HEK293 (cell line): Measurements from ENCODE around the gene CFAP65.

Experiments
- BCL11B ChIP-seq: fragments of 450-650 bp; formaldehyde crosslinking; IDR thresholded peaks from 2 replicates; pipeline ENCODE4 v1.5.1; 2016; ENCODE audit warnings: low read depth, missing biosample characterization, missing genetic modification characterization
- CTCF ChIP-seq: fragments of 450-650 bp; formaldehyde crosslinking; IDR thresholded peaks from 2 replicates; pipeline ENCODE4 v1.5.1; 2016; ENCODE audit warnings: missing biosample characterization, missing genetic modification characterization
- ELK4 ChIP-seq: IDR thresholded peaks from 2 replicates; pipeline ENCODE4 v1.6.1; 2011; ENCODE audit warnings: mild to moderate bottlenecking, low read depth, low read length, borderline replicate concordance
- GLIS1 ChIP-seq: fragments of 450-650 bp; formaldehyde crosslinking; IDR thresholded peaks from 2 replicates; pipeline ENCODE4 v1.5.1; 2016; ENCODE audit warnings: missing biosample characterization, missing genetic modification characterization
- HOXD13 ChIP-seq: sonication (generic); formaldehyde crosslinking; IDR thresholded peaks from 2 replicates; pipeline ENCODE4 v1.8.0; 2022; ENCODE audit warnings: missing genetic modification reagents, borderline replicate concordance
- KLF7 ChIP-seq: fragments of 450-650 bp; formaldehyde crosslinking; IDR thresholded peaks from 2 replicates; pipeline ENCODE4 v1.5.1; 2016; ENCODE audit warnings: missing biosample characterization, missing genetic modification characterization, borderline replicate concordance
- MYNN ChIP-seq: fragments of 450-650 bp; formaldehyde crosslinking; IDR thresholded peaks from 2 replicates; pipeline ENCODE4 v1.5.1; 2016; ENCODE audit warnings: missing biosample characterization, missing genetic modification characterization, borderline replicate concordance
- MZF1 ChIP-seq: fragments of 450-650 bp; formaldehyde crosslinking; IDR thresholded peaks from 2 replicates; pipeline ENCODE4 v1.5.1; 2017; ENCODE audit warnings: missing biosample characterization, missing genetic modification characterization, borderline replicate concordance
- OSR2 ChIP-seq: fragments of 450-650 bp; formaldehyde crosslinking; IDR thresholded peaks from 2 replicates; pipeline ENCODE4 v1.5.1; 2016; ENCODE audit warnings: missing biosample characterization, missing genetic modification characterization
- REST ChIP-seq: fragments of 450-650 bp; formaldehyde crosslinking; IDR thresholded peaks from 2 replicates; pipeline ENCODE4 v1.5.1; 2016; ENCODE audit warnings: missing biosample characterization, missing genetic modification characterization
- SETDB1 ChIP-seq: IDR thresholded peaks from one replicate; pipeline ENCODE4 v1.6.1; 2017; ENCODE audit warnings: mild to moderate bottlenecking, low read length, moderate library complexity, mixed read lengths; ENCODE audit not compliant: insufficient read length
- SP7 ChIP-seq: fragments of 450-650 bp; formaldehyde crosslinking; IDR thresholded peaks from 2 replicates; pipeline ENCODE4 v1.5.1; 2016; ENCODE audit warnings: missing biosample characterization, missing genetic modification characterization
- ZBTB17 ChIP-seq: fragments of 450-650 bp; formaldehyde crosslinking; IDR thresholded peaks from 2 replicates; pipeline ENCODE4 v1.5.1; 2016; ENCODE audit warnings: missing biosample characterization, missing genetic modification characterization
- ZBTB48 ChIP-seq: fragments of 450-650 bp; formaldehyde crosslinking; IDR thresholded peaks from 2 replicates; pipeline ENCODE4 v1.5.1; 2016; ENCODE audit warnings: missing biosample characterization, missing genetic modification characterization
- ZFP3 ChIP-seq: fragments of 450-650 bp; formaldehyde crosslinking; IDR thresholded peaks from 2 replicates; pipeline ENCODE4 v1.5.1; 2016; ENCODE audit warnings: low read depth, missing biosample characterization, missing genetic modification characterization
- ZFP69B ChIP-seq: fragments of 450-650 bp; formaldehyde crosslinking; IDR thresholded peaks from 2 replicates; pipeline ENCODE4 v1.5.1; 2016; ENCODE audit warnings: missing biosample characterization, missing genetic modification characterization
- ZNF157 ChIP-seq: fragments of 450-650 bp; formaldehyde crosslinking; IDR thresholded peaks from 2 replicates; pipeline ENCODE4 v1.5.1; 2016; ENCODE audit warnings: missing biosample characterization, missing genetic modification characterization
- ZNF211 ChIP-seq: fragments of 450-650 bp; formaldehyde crosslinking; IDR thresholded peaks from 2 replicates; pipeline ENCODE4 v1.5.1; 2016; ENCODE audit warnings: low read depth, missing biosample characterization, missing genetic modification characterization
- ZNF223 ChIP-seq: fragments of 450-650 bp; formaldehyde crosslinking; IDR thresholded peaks from 2 replicates; pipeline ENCODE4 v1.5.1; 2016; ENCODE audit warnings: missing biosample characterization, missing genetic modification characterization
- ZNF23 ChIP-seq: fragments of 450-650 bp; formaldehyde crosslinking; IDR thresholded peaks from 2 replicates; pipeline ENCODE4 v1.5.1; 2016; ENCODE audit warnings: missing biosample characterization, missing genetic modification characterization, borderline replicate concordance
- ZNF239 ChIP-seq: fragments of 450-650 bp; formaldehyde crosslinking; IDR thresholded peaks from 2 replicates; pipeline ENCODE4 v1.5.1; 2016; ENCODE audit warnings: missing biosample characterization, missing genetic modification characterization
- ZNF311 ChIP-seq: fragments of 450-650 bp; formaldehyde crosslinking; IDR thresholded peaks from 2 replicates; pipeline ENCODE4 v1.5.1; 2017; ENCODE audit warnings: missing biosample characterization, missing genetic modification characterization, borderline replicate concordance
- ZNF335 ChIP-seq: fragments of 450-650 bp; formaldehyde crosslinking; conservative IDR thresholded peaks from 2 replicates; pipeline ENCODE4 v1.5.1; 2016; ENCODE audit warnings: missing biosample characterization, missing genetic modification characterization
- ZNF366 ChIP-seq: fragments of 450-650 bp; formaldehyde crosslinking; conservative IDR thresholded peaks from 2 replicates; pipeline ENCODE4 v1.5.1; 2016; ENCODE audit warnings: missing biosample characterization, missing genetic modification characterization
- ZNF501 ChIP-seq: fragments of 450-650 bp; formaldehyde crosslinking; IDR thresholded peaks from 2 replicates; pipeline ENCODE4 v1.5.1; 2016; ENCODE audit warnings: missing biosample characterization, missing genetic modification characterization
- ZNF549 ChIP-seq: fragments of 450-650 bp; IDR thresholded peaks from 2 replicates; pipeline ENCODE4 v1.5.1; 2018; ENCODE audit warnings: missing biosample characterization, missing genetic modification characterization, mild to moderate bottlenecking, inconsistent platforms, moderate library complexity
- ZNF560 ChIP-seq: fragments of 450-650 bp; formaldehyde crosslinking; IDR thresholded peaks from 2 replicates; pipeline ENCODE4 v1.5.1; 2017; ENCODE audit warnings: missing biosample characterization, missing genetic modification characterization, borderline replicate concordance
- ZNF624 ChIP-seq: fragments of 450-650 bp; formaldehyde crosslinking; IDR thresholded peaks from 2 replicates; pipeline ENCODE4 v1.5.1; 2017; ENCODE audit warnings: missing biosample characterization, missing genetic modification characterization
- ZNF626 ChIP-seq: fragments of 450-650 bp; sonication (Bioruptor Pico); formaldehyde crosslinking; IDR thresholded peaks from 2 replicates; pipeline ENCODE4 v1.5.1; 2018; ENCODE audit warnings: missing biosample characterization, missing genetic modification characterization, inconsistent platforms
- ZNF629 ChIP-seq: fragments of 450-650 bp; formaldehyde crosslinking; IDR thresholded peaks from 2 replicates; pipeline ENCODE4 v1.5.1; 2017; ENCODE audit warnings: missing biosample characterization, missing genetic modification characterization
- ZNF660 ChIP-seq: fragments of 450-650 bp; IDR thresholded peaks from 2 replicates; pipeline ENCODE4 v1.5.1; 2018; ENCODE audit warnings: missing biosample characterization, mild to moderate bottlenecking, missing genetic modification characterization
- ZNF692 ChIP-seq: fragments of 450-650 bp; formaldehyde crosslinking; IDR thresholded peaks from 2 replicates; pipeline ENCODE4 v1.5.1; 2016; ENCODE audit warnings: missing biosample characterization, missing genetic modification characterization
- TF ChIP-seq, protein P1 (sequence below): fragments of 450-650 bp; formaldehyde crosslinking; IDR thresholded peaks from 2 replicates; pipeline ENCODE4 v1.5.1; 2016; ENCODE audit warnings: missing biosample characterization, missing genetic modification characterization

CFAP65 gene

GRCh38 chr2:218995972-218996711 lies 45.2 kb downstream of the CFAP65 start (continued):
- TF ChIP-seq MZF1 (tag by site-specific recombination) (no peak), ZNF239 (tag by site-specific recombination) (no peak), ZNF629 (tag by site-specific recombination) (peak; percentile 65), ZNF23 (no peak), MYNN (tag by site-specific recombination) (no peak), ELK4 (no peak), CTCF (peak; percentile 94), ZNF624 (tag by site-specific recombination) (no peak), ZNF311 (tag by site-specific recombination) (no peak), BCL11B (tag by site-specific recombination) (0 out of 2 replicates have a peak, but pooled peaks have one; percentile 36), OSR2 (tag by site-specific recombination) (no peak), REST (tag by site-specific recombination) (0 out of 2 replicates have a peak, but pooled peaks have one; percentile 19), KLF7 (tag by site-specific recombination) (no peak), ZNF549 (no peak), SETDB1 (no peak), ZBTB17 (no peak), GLIS1 (tag by site-specific recombination) (peak; percentile 44; the same call in 1 of the 2 replicates), ZNF366 (peak; percentile 85), SP7 (tag by site-specific recombination) (peak; percentile 51; the same call in 1 of the 2 replicates), ZNF560 (no peak), ZNF660 (tag by site-specific recombination) (0 out of 2 replicates have a peak, but pooled peaks have one; percentile 33), ZFP69B (tag by site-specific recombination) (peak; percentile 90), HOXD13 (CRISPR knock-in tag) (no peak), ZNF626 (tag by site-specific recombination) (no peak), ZBTB48 (peak; percentile 27; the same call in 1 of the 2 replicates), ZNF211 (tag by site-specific recombination) (no peak), ZNF692 (tag by site-specific recombination) (peak; percentile 58; the same call in 1 of the 2 replicates), ZFP3 (tag by site-specific recombination) (no peak), ZNF335 (tag by site-specific recombination) (peak; percentile 67), ZNF157 (tag by site-specific recombination) (no peak), ZNF501 (tag by site-specific recombination) (0 out of 2 replicates have a peak, but pooled peaks have one; percentile 65), ZNF223 (no peak)
- TF ChIP-seq, protein P1, sequence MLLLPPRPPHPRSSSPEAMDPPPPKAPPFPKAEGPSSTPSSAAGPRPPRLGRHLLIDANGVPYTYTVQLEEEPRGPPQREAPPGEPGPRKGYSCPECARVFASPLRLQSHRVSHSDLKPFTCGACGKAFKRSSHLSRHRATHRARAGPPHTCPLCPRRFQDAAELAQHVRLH = no peak
